Type B pancreatic cell (in vitro differentiated cells): ENCODE results near the gene C1orf53. TPM values are rescaled to one million over a fixed set of nuclear protein-coding genes. Genes with fewer than 3 reads are reported as not detected.
A peak's percentile ranks its signal among the peaks of the same experiment; 100 is the strongest.

Experiments
- DNase-seq: peaks from one replicate; pipeline ENCODE4 v3.0.0; 2021; ENCODE audit warnings: mixed read lengths; ENCODE audit not compliant: unreplicated experiment; ENCODE audit errors: extremely low spot score
- H3K27ac Mint-ChIP-seq: 2 replicates; pipeline ENCODE4 v1.8.0; 2021; ENCODE audit warnings: mild to moderate bottlenecking, mixed read lengths
- H3K27me3 Mint-ChIP-seq: 2 replicates; pipeline ENCODE4 v1.8.0; 2021; ENCODE audit warnings: mixed read lengths
- H3K36me3 Mint-ChIP-seq: 2 replicates; pipeline ENCODE4 v1.8.0; 2021; ENCODE audit warnings: mixed read lengths
- H3K4me1 Mint-ChIP-seq: one replicate; pipeline ENCODE4 v1.8.0; 2021; ENCODE audit warnings: mixed read lengths; ENCODE audit not compliant: unreplicated experiment
- H3K4me3 Mint-ChIP-seq: 2 replicates; pipeline ENCODE4 v1.8.0; 2021; ENCODE audit warnings: mild to moderate bottlenecking, mixed read lengths
- H3K9me3 Mint-ChIP-seq: 2 replicates; pipeline ENCODE4 v1.8.0; 2021; ENCODE audit warnings: mixed read lengths
- total RNA-seq: library from RNA; stranded (reverse); gene quantifications from 2 replicates; pipeline ENCODE4 v1.2.1, GENCODE V29; 2021; ENCODE audit warnings: low replicate concordance
- TF ChIP-seq, protein P1 (sequence below): fragments of 200-600 bp; sonication (generic); conservative IDR thresholded peaks from 2 replicates; pipeline ENCODE4 v1.5.0; 2021; ENCODE audit warnings: antibody characterized with exemption, mild to moderate bottlenecking

The C1orf53 gene
- total RNA-seq, 1 donor from 2014 or later, result 2.2 TPM

DNA sequence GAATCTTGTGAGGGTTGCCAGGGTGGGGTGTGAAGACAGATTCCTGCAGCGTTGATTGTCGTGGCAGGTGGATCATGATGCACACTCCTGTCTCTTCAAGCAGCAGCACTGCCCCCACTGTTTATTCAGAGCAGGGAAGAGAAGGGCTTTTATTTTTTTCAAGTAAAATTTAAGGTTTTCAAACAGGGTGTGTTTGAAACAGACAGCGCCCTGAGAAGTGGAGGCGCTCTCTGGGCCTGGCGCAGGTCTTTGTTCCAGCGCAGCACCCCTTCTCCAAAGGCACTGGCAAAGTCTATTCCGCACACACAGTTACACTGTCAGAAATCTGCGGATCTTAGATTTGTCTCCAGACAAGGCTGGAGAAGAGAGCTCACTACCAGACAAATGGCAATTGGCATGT lies 7.0 kb downstream of the C1orf53 start:
- peaks cover 99% of the 10 kb centered on the region for H3K27me3 Mint-ChIP-seq
- H3K27ac Mint-ChIP-seq, result peak overlapping the region; percentile 53
- TF ChIP-seq, protein P1, sequence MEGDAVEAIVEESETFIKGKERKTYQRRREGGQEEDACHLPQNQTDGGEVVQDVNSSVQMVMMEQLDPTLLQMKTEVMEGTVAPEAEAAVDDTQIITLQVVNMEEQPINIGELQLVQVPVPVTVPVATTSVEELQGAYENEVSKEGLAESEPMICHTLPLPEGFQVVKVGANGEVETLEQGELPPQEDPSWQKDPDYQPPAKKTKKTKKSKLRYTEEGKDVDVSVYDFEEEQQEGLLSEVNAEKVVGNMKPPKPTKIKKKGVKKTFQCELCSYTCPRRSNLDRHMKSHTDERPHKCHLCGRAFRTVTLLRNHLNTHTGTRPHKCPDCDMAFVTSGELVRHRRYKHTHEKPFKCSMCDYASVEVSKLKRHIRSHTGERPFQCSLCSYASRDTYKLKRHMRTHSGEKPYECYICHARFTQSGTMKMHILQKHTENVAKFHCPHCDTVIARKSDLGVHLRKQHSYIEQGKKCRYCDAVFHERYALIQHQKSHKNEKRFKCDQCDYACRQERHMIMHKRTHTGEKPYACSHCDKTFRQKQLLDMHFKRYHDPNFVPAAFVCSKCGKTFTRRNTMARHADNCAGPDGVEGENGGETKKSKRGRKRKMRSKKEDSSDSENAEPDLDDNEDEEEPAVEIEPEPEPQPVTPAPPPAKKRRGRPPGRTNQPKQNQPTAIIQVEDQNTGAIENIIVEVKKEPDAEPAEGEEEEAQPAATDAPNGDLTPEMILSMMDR, result no peak
- peak overlapping the region; percentile 69 for H3K4me3 Mint-ChIP-seq
- H3K4me1 Mint-ChIP-seq, result peaks cover 24% of the 10 kb centered on the region
- no peak for DNase-seq
- H3K9me3 Mint-ChIP-seq, result peaks cover 4% of the 10 kb centered on the region
- peaks cover 4% of the 10 kb centered on the region for H3K36me3 Mint-ChIP-seq

DNA sequence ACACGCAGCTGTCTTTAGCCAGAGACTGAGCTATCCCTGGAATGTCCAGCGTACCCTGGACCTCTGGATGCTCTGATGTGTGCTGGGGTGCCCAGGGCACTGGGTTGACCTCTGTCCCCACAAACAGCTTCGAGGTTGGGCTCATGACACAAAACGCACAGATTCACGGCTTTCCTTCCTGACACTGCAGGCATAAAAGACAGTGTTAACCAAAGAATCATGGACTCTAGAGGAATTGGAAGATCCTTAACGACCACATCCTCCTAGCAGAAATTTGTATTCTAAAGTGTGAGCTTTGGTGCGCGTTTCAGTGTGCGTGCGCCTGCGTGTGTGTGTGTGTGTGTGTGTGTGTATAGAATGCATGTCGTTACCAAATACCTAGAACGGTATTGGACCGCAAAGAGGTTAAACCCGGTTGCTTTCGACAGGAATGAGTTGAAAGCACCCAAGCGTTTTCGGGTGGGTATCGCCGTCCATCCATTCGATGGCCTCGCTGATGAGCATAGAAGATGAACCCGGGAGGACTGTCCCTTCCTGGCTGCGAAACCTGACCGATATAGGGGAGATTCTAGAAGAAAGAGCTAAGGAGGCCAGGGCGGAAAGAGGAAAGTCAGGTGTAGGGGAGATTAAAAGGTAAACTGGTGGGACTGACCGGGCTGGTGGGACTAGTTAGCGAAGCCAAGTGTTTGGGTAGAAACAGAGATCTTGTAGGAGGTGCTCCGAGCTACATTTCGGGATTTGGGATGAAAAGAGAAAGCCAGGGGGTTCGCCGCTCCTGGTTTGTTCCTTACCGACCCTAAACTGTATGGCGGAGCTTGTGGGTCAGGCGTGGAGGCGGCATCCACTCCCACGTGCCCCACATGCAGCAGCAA lies 7.9 kb downstream of the C1orf53 start:
- peaks cover 4% of the 10 kb centered on the region for H3K9me3 Mint-ChIP-seq
- no peak for DNase-seq
- peaks cover 4% of the 10 kb centered on the region for H3K36me3 Mint-ChIP-seq
- H3K27me3 Mint-ChIP-seq, result peaks cover 99% of the 10 kb centered on the region
- TF ChIP-seq, protein P1, result no peak
- H3K4me3 Mint-ChIP-seq, result peak overlapping the region; percentile 77
- peak overlapping the region; percentile 55 for H3K27ac Mint-ChIP-seq
- H3K4me1 Mint-ChIP-seq, result peaks cover 24% of the 10 kb centered on the region

DNA sequence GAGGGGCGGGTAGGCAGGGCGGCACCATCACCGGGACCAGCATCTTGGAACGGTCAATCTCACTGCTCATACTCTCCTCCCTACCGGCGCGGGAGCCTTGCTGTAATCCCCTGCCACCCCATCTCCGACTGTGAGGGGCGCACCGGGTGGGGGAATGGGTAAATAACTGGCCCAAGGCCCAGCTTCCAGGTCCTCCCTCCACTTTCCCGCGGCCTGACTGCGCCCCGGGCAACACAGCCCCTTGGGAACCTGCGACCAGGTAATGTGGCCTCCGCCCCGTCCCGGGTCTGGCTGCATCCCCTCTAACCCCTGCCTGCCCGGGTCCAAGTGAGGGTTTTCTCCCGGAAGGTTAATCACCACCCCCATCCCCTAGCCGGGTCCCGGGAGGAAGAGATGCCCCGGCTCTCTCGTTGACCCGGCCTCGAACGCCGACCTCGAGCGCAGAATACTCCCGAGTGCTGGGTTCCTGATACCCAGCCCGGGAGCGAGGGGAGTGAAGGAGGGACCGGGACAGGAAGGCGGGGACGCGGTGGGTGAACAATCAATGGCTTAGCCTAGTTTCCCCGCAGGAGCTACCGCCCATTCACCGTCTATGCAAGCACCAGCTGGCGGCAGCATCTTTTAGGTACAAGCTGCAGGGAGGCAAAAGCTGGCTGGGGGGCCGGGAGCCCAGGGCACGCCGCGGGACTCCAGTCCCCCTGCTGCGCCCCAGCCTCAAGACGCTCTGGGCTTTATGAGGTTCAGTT lies 8.9 kb downstream of the C1orf53 start:
- H3K36me3 Mint-ChIP-seq, result peaks cover 4% of the 10 kb centered on the region
- peaks cover 99% of the 10 kb centered on the region for H3K27me3 Mint-ChIP-seq
- DNase-seq, result no peak
- peaks cover 29% of the 10 kb centered on the region for H3K4me1 Mint-ChIP-seq
- TF ChIP-seq, protein P1, result no peak
- H3K4me3 Mint-ChIP-seq, result peak overlapping the region; percentile 84
- peaks cover 4% of the 10 kb centered on the region for H3K9me3 Mint-ChIP-seq
- H3K27ac Mint-ChIP-seq, result no peak overlapping the region

DNA sequence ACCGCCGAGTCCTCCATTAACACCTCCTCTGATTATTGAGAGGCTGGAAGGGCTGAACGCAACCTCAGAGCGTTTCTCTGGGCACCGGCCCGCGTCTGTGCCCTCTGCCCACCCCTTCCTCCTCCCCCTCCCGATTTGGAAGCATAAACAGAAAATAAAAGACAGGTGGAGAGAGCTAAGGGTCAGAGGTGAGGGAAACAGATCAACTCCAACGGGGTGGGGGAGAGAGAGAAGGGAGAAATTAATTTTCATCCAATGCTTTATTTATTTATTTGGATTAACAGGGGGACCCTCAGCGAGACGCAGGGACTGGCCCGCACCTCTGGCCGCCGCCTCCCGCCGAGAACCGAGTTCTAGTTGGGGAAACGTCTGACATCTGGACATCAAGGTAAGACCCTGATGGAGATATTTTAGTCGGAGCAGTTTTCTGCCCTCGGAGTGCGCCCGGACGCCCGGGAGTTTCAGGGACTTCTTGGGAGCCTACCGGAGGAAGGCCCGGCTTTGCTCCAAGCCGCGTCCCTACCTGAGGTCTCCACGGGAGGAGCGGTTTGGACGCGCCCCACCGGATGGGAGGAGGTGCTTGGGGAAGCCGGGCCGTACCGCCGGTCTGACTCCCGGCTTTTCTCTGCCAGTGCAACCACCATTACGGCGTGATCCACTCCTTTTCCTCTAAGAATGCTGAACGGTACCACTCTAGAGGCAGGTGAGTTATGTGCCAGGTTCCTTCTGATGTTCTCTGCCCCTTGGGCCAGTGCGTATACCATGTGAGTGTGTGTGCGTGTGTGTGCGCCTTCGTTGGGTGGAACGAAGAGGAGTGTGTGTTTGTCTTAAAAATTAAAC lies 9.6 kb downstream of the C1orf53 start:
- peaks cover 29% of the 10 kb centered on the region for H3K4me1 Mint-ChIP-seq
- DNase-seq, result no peak
- TF ChIP-seq, protein P1, result no peak
- H3K4me3 Mint-ChIP-seq, result peak overlapping the region; percentile 84
- H3K27me3 Mint-ChIP-seq, result peaks cover 99% of the 10 kb centered on the region
- peaks cover 4% of the 10 kb centered on the region for H3K36me3 Mint-ChIP-seq
- H3K9me3 Mint-ChIP-seq, result peaks cover 4% of the 10 kb centered on the region
- no peak overlapping the region for H3K27ac Mint-ChIP-seq

DNA sequence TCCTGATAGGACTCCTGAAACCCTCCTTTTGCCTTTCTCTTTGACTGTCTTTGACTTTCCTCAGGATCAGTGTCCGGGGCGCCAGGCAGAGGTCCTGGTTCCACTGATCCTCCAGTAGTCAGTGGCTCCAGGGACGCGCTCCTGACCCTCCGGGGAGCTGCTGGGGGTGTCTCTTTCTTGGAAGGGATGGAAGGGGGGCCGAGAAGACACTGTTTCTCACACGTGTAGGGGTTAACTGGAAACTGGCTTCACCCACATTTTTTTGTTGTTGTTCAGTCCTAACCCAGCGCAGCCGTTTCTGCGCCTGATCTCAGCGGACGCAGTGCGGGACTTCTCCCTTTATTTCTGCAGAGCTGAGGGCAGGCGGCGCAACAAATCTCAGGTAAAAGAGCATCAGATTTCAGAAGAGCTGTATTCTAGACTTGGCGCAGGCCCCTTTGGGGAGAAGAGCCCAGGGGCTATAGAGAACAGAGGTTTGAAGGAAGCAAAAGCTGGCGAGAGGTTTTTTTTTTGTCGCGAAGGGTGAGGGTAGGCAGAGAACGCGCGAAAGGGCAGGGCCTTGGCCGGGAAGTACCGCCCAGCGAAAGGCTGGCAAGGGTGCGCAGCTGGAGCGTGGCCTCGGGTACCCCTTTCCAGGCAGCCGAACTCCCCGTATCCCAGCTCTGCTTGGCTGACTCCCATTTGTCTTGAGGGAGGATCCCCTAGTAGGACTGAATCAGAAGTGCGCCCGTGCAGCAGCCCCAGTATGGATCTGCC lies 10.5 kb downstream of the C1orf53 start:
- H3K4me1 Mint-ChIP-seq, result peaks cover 37% of the 10 kb centered on the region
- H3K4me3 Mint-ChIP-seq, result peak overlapping the region; percentile 84
- peaks cover 99% of the 10 kb centered on the region for H3K27me3 Mint-ChIP-seq
- H3K27ac Mint-ChIP-seq, result no peak overlapping the region
- H3K36me3 Mint-ChIP-seq, result peaks cover 4% of the 10 kb centered on the region
- TF ChIP-seq, protein P1, result no peak
- peaks cover 4% of the 10 kb centered on the region for H3K9me3 Mint-ChIP-seq
- DNase-seq, result no peak
